Measurements from ENCODE around the gene IGFBP7. TPM values are rescaled to one million over a fixed set of nuclear protein-coding genes. Genes with fewer than 3 reads are reported as not detected.

IGFBP7 gene
- total and polyA plus RNA-seq, 2 donors from 2014 or later: 1,703 to 2,157 TPM

DNA sequence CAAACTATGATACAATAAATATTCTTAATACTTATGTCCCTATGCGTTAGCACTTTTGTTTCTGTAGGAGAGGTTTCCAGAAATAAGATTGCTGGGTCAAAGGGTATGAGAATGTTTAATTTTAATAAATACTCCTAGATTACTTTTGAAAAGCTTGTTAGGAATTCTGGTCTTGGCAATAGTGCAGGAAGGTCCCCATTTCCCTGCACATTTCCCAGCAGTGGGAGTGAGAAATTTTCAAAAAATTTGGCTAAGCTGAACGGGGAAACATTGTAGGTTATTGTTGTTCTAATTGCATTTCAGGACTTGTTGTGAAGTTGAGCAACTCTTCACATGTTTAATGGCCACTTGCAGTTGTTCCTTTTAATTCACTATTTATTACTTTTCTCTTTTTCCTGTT lies 27.1 kb downstream of the IGFBP7 start:
- intact Hi-C loops (cut with DNase I): no loop called here
- peaks cover 22 to 63% (median 24%) of the 10 kb centered on the region in 3 donors for H3K4me1 ChIP-seq (ENCODE audit: control insufficient read depth in 2 of 3, insufficient read depth in 2 of 3, low read depth in 1 of 3, low read length in 3 of 3)
- H3K9me3 ChIP-seq (ENCODE audit: control insufficient read depth in 2 of 3, insufficient read depth in 1 of 3, low read length in 3 of 3): no peaks in the 10 kb centered on the region
- no peak overlapping the region for H3K9ac ChIP-seq (ENCODE audit: low read length in 3 of 3)
- H3K36me3 ChIP-seq (ENCODE audit: control insufficient read depth in 2 of 3, insufficient read depth in 3 of 3, low read length in 3 of 3): peaks cover 0 to 2% (median 0%) of the 10 kb centered on the region in 3 donors
- FAIRE-seq (no peak), DNase-seq (no peak)
- H3K27me3 ChIP-seq (ENCODE audit: control insufficient read depth, insufficient read depth, low read length): no peaks in the 10 kb centered on the region
- peak overlapping the region; percentile 18 to 93 for H3K27ac ChIP-seq (ENCODE audit: low read depth in 2 of 2, low read length in 2 of 2)
- TF ChIP-seq CTCF (IDR thresholded peaks at IDR 0.05; ENCODE audit: borderline replicate concordance, extremely low read depth, insufficient read depth): no peak
- no peak overlapping the region for H3K4me3 ChIP-seq (ENCODE audit: low read length in 3 of 3)

GRCh38 chr4:57081651-57082621 lies 28.2 kb downstream of the IGFBP7 start:
- intact Hi-C loops (cut with DNase I): no loop called here
- H3K4me3 ChIP-seq (ENCODE audit: low read length in 3 of 3): no peak overlapping the region
- peak overlapping the region in 1 of 3 donors; percentile 54 for H3K9ac ChIP-seq (ENCODE audit: low read length in 3 of 3)
- H3K36me3 ChIP-seq (ENCODE audit: control insufficient read depth in 2 of 3, insufficient read depth in 3 of 3, low read length in 3 of 3): no peaks in the 10 kb centered on the region
- FAIRE-seq (no peak), DNase-seq (no peak)
- no peaks in the 10 kb centered on the region for H3K9me3 ChIP-seq (ENCODE audit: control insufficient read depth in 2 of 3, insufficient read depth in 1 of 3, low read length in 3 of 3)
- TF ChIP-seq CTCF (IDR thresholded peaks at IDR 0.05; ENCODE audit: borderline replicate concordance, extremely low read depth, insufficient read depth): no peak
- peaks cover 24 to 74% (median 32%) of the 10 kb centered on the region in 3 donors for H3K4me1 ChIP-seq (ENCODE audit: control insufficient read depth in 2 of 3, insufficient read depth in 2 of 3, low read depth in 1 of 3, low read length in 3 of 3)
- H3K27me3 ChIP-seq (ENCODE audit: control insufficient read depth, insufficient read depth, low read length): no peaks in the 10 kb centered on the region
- H3K27ac ChIP-seq (ENCODE audit: low read depth in 2 of 2, low read length in 2 of 2): peak overlapping the region; percentile 93 to 95

DNA sequence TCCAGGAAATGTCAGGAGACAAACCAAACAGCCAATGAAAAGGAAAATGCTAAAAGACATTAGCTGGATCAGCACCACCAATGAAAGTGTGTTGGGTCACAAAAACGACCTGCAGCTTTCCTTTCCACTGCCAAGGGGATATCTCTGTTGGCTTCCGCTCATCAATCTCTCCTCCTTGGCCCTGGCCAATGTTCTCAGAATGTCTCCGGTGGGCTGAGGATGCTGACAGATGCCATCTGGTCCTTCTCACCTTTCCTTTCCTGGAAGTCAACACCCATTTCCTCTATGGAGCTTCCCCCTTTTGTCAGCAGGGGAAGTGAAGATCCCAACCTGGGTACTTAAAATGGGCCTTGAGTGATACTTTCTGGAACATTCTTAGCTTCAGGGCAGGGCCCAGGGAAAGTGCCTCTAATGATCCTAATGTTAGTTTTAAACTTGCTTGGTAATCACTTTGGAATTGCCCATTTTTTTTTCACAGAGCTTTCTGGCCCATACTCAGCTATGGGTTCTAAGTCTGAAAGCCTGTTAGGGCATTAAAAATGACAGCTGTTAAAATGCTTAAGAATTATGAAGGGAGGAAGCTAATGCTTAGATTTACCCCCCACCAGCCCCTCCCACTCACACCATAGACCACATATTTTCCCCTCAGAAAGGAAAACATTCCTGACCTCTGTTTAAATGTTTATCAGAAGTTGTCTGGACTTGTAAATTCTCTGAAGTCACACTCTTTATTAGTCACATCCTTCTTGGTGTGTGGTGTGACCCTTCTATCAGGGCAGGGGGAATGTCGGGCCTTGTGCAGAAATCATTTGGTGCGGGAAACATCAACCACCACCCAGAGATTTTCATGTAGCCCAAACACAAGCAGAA lies 29.2 kb downstream of the IGFBP7 start:
- no peak overlapping the region for H3K4me3 ChIP-seq (ENCODE audit: low read length in 3 of 3)
- H3K27ac ChIP-seq (ENCODE audit: low read depth in 2 of 2, low read length in 2 of 2): peak overlapping the region; percentile 93 to 95
- intact Hi-C loops (cut with DNase I): no loop called here
- no peaks in the 10 kb centered on the region for H3K9me3 ChIP-seq (ENCODE audit: control insufficient read depth in 2 of 3, insufficient read depth in 1 of 3, low read length in 3 of 3)
- H3K9ac ChIP-seq (ENCODE audit: low read length in 3 of 3): peak overlapping the region in 1 of 3 donors; percentile 54
- no peak for TF ChIP-seq CTCF (IDR thresholded peaks at IDR 0.05; ENCODE audit: borderline replicate concordance, extremely low read depth, insufficient read depth)
- peak; percentile 88 for FAIRE-seq
- peaks cover 27 to 82% (median 39%) of the 10 kb centered on the region in 3 donors for H3K4me1 ChIP-seq (ENCODE audit: control insufficient read depth in 2 of 3, insufficient read depth in 2 of 3, low read depth in 1 of 3, low read length in 3 of 3)
- H3K27me3 ChIP-seq (ENCODE audit: control insufficient read depth, insufficient read depth, low read length): no peaks in the 10 kb centered on the region
- peaks cover 0 to 3% (median 0%) of the 10 kb centered on the region in 3 donors for H3K36me3 ChIP-seq (ENCODE audit: control insufficient read depth in 2 of 3, insufficient read depth in 3 of 3, low read length in 3 of 3)
- DNase-seq: peak in 4 of 5 donors; percentile 43 to 89 (median 76)

Data from kidney (tissue), 14 donors.